HEK293T (cell line): ENCODE measurements around the gene SMPD3.

Experiments used
- BHLHE40 ChIP-seq: fragments of 450-650 bp; IDR thresholded peaks from 2 replicates; pipeline ENCODE4 v1.6.1; 2016; ENCODE audit warnings: mild to moderate bottlenecking, moderate library complexity, borderline replicate concordance
- FOXK2 ChIP-seq: fragments of 450-650 bp; IDR thresholded peaks from 2 replicates; pipeline ENCODE4 v1.6.1; 2016; ENCODE audit warnings: mild to moderate bottlenecking
- NFRKB ChIP-seq: fragments of 450-650 bp; IDR thresholded peaks from 2 replicates; pipeline ENCODE4 v1.6.1; 2016; ENCODE audit warnings: mild to moderate bottlenecking, moderate library complexity
- TARDBP ChIP-seq: fragments of 450-650 bp; IDR thresholded peaks from 2 replicates; pipeline ENCODE4 v1.6.1; 2016
- ZNF384 ChIP-seq: fragments of 450-650 bp; IDR thresholded peaks from 2 replicates; pipeline ENCODE4 v1.6.1; 2016

GRCh38 chr16:68342620-68343019, 105.7 kb downstream of the SMPD3 start:
- TF ChIP-seq BHLHE40 (no peak), NFRKB (no peak), ZNF384 (no peak), TARDBP (no peak), FOXK2 (no peak)
